ENCODE results near the gene TSPAN32.

GRCh38 chr11:2273311-2273710 lies 28.5 kb upstream of the TSPAN32 start:
- no peak for TF ChIP-seq CTCF (IDR thresholded peaks at IDR 0.05)
- TF ChIP-seq ZFX (IDR thresholded peaks at IDR 0.05; ENCODE audit: borderline replicate concordance), result no peak
